Vagina (tissue), 2 donors: ENCODE measurements around the gene ITPK1. TPM values are rescaled to one million over a fixed set of nuclear protein-coding genes. Genes with fewer than 3 reads are reported as not detected.

Source experiments
- DNase-seq, 2 donors: peaks; one replicate each; pipeline ENCODE4 v3.0.0-alpha.2; 2017; ENCODE audit errors: extremely low spot score in 2 of 2
- H3K27ac ChIP-seq: fragments of 200-600 bp; sonication (generic); one replicate; pipeline ENCODE4 v1.5.1; 2019
- H3K27me3 ChIP-seq: fragments of 200-600 bp; sonication (generic); one replicate; pipeline ENCODE4 v1.5.1; 2019
- H3K36me3 ChIP-seq, 2 donors: fragments of 200-600 bp; sonication (generic); one replicate each; pipeline ENCODE4 v1.5.1; 2017 to 2019
- H3K4me1 ChIP-seq: fragments of 200-600 bp; sonication (generic); one replicate; pipeline ENCODE4 v1.5.1; 2019
- H3K4me3 ChIP-seq, 2 donors: fragments of 200-600 bp; sonication (generic); 1 replicate in 1 of 2; 2 replicates in 1 of 2; pipeline ENCODE4 v1.5.1; 2016 to 2019
- H3K9me3 ChIP-seq: fragments of 200-600 bp; sonication (generic); one replicate; pipeline ENCODE4 v1.5.1; 2019
- POLR2A ChIP-seq, 2 donors: fragments of 450-650 bp; IDR thresholded peaks; one replicate each; pipeline ENCODE4 v1.6.1; 2017; ENCODE audit warnings: antibody characterized with exemption in 2 of 2, mild to moderate bottlenecking in 2 of 2, moderate library complexity in 2 of 2
- POLR2AphosphoS5 ChIP-seq, 2 donors: sonication (generic); formaldehyde crosslinking; IDR thresholded peaks; one replicate each; pipeline ENCODE4 v1.9.0; 2017; ENCODE audit warnings: antibody characterized with exemption in 2 of 2, mild to moderate bottlenecking in 2 of 2, low read depth in 1 of 2; ENCODE audit not compliant: insufficient read depth in 1 of 2
- intact Hi-C: fragments of 100-400 bp; cut with DNase I; formaldehyde crosslinking; loops from one replicate; pipeline ENCODE4 v1.15.1; 2023
- total RNA-seq: library from RNA; depleted of rRNA; stranded (reverse); fragments of >200 nt; gene quantifications from one replicate; pipeline ENCODE4 v1.2.3, GENCODE V29; 2016
- TF ChIP-seq, protein P1 (sequence below), 3 experiments: fragments of 450-650 bp in 2 of 3; fragments of 200-600 bp in 1 of 3; sonication (generic) in 1 of 3; IDR thresholded peaks; one replicate each; pipeline ENCODE4 v1.5.1; 2017 to 2019; ENCODE audit warnings: antibody characterized with exemption in 3 of 3, mild to moderate bottlenecking in 2 of 3, moderate library complexity in 2 of 3

Gene ITPK1
- total RNA-seq, 1 donor from 2014 or later: 49.6 TPM

DNA sequence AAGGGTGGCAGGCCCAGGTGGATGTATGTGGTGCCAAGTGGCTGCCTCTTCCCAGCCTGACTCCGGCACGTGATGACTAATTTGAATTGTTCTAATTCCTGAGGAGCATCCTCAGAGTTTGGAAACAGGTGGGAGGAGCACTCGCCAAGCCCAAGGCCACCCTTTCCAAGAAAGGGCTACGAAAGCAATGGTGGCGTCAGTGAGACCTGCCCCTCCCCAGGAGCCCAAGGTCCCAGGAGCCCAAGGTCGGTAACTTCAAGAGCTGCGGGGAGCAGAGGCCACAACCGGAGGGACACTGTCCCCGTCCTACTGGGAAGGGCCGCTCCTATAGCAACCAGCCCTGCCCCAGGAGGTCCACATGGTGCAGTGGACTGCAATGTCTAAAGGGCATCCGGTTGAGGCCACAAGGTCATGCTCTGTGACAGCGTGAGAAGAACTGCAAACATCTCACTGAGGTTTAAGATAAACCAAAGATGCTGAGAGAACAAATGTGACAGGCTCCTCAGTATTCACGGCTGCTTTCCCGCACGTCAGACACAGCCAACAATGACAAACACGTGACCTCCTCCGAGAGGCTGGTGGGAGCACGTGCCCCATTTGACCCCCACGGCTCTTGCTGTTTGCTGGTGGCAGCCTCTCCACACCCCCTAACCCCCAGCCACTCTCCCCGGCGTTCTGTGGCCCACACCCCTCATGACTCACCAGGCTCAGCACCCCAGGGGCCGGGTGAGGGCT is 79.6 kb downstream of the ITPK1 start:
- intact Hi-C loops: no loop called here
- no peak for DNase-seq
- TF ChIP-seq, protein P1, sequence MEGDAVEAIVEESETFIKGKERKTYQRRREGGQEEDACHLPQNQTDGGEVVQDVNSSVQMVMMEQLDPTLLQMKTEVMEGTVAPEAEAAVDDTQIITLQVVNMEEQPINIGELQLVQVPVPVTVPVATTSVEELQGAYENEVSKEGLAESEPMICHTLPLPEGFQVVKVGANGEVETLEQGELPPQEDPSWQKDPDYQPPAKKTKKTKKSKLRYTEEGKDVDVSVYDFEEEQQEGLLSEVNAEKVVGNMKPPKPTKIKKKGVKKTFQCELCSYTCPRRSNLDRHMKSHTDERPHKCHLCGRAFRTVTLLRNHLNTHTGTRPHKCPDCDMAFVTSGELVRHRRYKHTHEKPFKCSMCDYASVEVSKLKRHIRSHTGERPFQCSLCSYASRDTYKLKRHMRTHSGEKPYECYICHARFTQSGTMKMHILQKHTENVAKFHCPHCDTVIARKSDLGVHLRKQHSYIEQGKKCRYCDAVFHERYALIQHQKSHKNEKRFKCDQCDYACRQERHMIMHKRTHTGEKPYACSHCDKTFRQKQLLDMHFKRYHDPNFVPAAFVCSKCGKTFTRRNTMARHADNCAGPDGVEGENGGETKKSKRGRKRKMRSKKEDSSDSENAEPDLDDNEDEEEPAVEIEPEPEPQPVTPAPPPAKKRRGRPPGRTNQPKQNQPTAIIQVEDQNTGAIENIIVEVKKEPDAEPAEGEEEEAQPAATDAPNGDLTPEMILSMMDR (IDR thresholded peaks at IDR 0.05): no peak
- TF ChIP-seq POLR2AphosphoS5 (IDR thresholded peaks at IDR 0.05; ENCODE audit: insufficient read depth in 1 of 2, low read depth in 1 of 2): peak in 1 of 2 donors; percentile 3
- Histone ChIP-seq H3K36me3 (no peaks in the 10 kb centered on the region), H3K4me1 (peaks cover 85% of the 10 kb centered on the region), H3K27me3 (no peaks in the 10 kb centered on the region), H3K4me3 (no peak overlapping the region), H3K9me3 (no peaks in the 10 kb centered on the region), H3K27ac (peak overlapping the region; percentile 82)

DNA sequence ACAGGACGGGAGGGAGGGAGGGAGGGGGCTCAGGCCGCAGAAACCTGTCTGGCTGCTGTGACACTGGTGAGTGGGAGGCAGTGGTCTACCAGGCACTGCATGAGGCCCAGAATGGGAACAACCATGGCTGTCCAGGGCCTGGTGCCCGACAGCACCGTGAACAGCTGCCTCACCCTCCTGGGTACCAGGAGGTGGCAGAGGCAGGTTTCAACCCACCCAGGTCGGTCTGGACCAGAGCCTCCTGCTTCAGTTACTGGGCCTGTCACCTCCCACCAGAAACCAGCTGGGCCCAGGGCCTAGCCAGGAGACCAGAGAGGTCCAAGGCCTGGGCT is 80.2 kb downstream of the ITPK1 start:
- no peaks in the 10 kb centered on the region for H3K27me3 ChIP-seq
- no peaks in the 10 kb centered on the region for H3K9me3 ChIP-seq
- TF ChIP-seq POLR2AphosphoS5 (IDR thresholded peaks at IDR 0.05; ENCODE audit: insufficient read depth in 1 of 2, low read depth in 1 of 2) (no peak), POLR2A (IDR thresholded peaks at IDR 0.05) (no peak)
- TF ChIP-seq, protein P1 (IDR thresholded peaks at IDR 0.05): no peak
- intact Hi-C loops: no loop called here
- no peak for DNase-seq
- no peak overlapping the region for H3K4me3 ChIP-seq
- peak overlapping the region; percentile 82 for H3K27ac ChIP-seq
- peaks cover 81% of the 10 kb centered on the region for H3K4me1 ChIP-seq
- no peaks in the 10 kb centered on the region for H3K36me3 ChIP-seq

DNA sequence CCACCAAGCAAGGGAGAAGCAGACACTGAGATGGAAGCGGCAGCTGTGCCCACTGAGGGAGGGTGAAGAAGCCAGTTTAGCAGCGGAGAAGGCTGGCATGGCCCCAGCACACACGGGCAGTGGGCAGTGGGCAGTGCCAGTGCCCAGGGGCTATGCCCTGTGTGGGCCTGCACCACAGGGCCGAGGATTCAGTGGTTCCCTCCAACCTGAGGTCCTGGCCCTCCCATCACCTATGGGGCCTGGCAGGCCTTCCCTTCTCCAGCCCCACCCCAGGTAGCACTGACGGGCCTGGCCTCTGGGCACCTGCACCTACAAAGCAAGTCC is 81.1 kb downstream of the ITPK1 start:
- intact Hi-C loops: no loop called here
- Histone ChIP-seq H3K9me3 (no peaks in the 10 kb centered on the region), H3K27me3 (no peaks in the 10 kb centered on the region), H3K4me3 (no peak overlapping the region), H3K36me3 (no peaks in the 10 kb centered on the region), H3K27ac (peak overlapping the region; percentile 82), H3K4me1 (peaks cover 71% of the 10 kb centered on the region)
- no peak for DNase-seq
- TF ChIP-seq POLR2A (IDR thresholded peaks at IDR 0.05): no peak
- TF ChIP-seq, protein P1 (IDR thresholded peaks at IDR 0.05): no peak
- TF ChIP-seq POLR2AphosphoS5 (IDR thresholded peaks at IDR 0.05; ENCODE audit: insufficient read depth in 1 of 2, low read depth in 1 of 2): no peak

DNA sequence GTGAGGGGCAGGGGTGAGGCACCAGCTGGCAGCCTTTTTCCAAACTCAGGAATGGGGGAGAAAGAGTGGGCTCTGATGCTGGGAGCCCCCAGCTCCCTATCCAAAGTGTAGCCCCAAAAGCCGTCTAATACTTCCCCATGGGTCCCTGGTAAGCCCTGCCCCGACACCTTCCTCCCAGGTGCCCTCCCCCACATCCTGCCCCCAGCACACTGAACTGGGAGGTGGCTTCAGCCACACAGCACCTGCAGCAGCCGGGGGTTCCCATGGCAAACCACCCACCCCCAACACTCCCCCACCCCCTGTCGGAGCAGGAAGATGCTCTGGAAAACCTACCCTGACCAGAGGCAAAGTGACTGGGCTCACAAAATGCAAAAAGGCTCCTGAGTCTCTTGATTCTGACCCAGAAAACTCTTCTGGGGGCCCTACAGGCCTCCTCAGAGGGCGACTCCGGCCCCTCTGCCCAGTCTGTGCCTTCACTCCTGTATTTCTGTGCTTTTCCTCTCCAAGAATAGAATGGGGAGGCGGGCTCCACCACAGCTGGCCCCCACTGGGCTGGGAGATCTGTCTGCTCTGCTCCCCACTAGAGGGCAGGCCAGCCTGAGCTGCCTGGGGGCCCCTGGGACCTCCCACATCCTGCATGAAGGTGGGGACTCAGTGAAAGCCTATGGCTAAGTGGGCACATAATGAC is 81.6 kb downstream of the ITPK1 start:
- H3K27ac ChIP-seq: peak overlapping the region; percentile 68
- H3K36me3 ChIP-seq: no peaks in the 10 kb centered on the region
- DNase-seq: no peak
- TF ChIP-seq, protein P1 (IDR thresholded peaks at IDR 0.05): peak in 1 of 3 experiments; percentile 11
- TF ChIP-seq POLR2A (IDR thresholded peaks at IDR 0.05) (no peak), POLR2AphosphoS5 (IDR thresholded peaks at IDR 0.05; ENCODE audit: insufficient read depth in 1 of 2, low read depth in 1 of 2) (no peak)
- no peaks in the 10 kb centered on the region for H3K9me3 ChIP-seq
- no peaks in the 10 kb centered on the region for H3K27me3 ChIP-seq
- H3K4me3 ChIP-seq: no peak overlapping the region
- intact Hi-C loops: no loop called here
- H3K4me1 ChIP-seq: peaks cover 66% of the 10 kb centered on the region
